M059J (cell line): ENCODE measurements around the gene SMIM41. TPM values are rescaled to one million over a fixed set of nuclear protein-coding genes. Genes with fewer than 3 reads are reported as not detected.
A peak's percentile ranks its signal among the peaks of the same experiment; 100 is the strongest.

Source experiments
- DNase-seq: peaks from one replicate; pipeline ENCODE4 v3.0.0-alpha.2; 2012; ENCODE audit warnings: low read depth
- total RNA-seq: library from RNA; depleted of rRNA; stranded (reverse); fragments of >200 nt; shearing (Covaris generic); gene quantifications from 2 replicates; pipeline ENCODE4 v1.2.3, GENCODE V29; 2014

SMIM41 gene
- total RNA-seq, 1 experiment from 2014 or later = not detected

DNA sequence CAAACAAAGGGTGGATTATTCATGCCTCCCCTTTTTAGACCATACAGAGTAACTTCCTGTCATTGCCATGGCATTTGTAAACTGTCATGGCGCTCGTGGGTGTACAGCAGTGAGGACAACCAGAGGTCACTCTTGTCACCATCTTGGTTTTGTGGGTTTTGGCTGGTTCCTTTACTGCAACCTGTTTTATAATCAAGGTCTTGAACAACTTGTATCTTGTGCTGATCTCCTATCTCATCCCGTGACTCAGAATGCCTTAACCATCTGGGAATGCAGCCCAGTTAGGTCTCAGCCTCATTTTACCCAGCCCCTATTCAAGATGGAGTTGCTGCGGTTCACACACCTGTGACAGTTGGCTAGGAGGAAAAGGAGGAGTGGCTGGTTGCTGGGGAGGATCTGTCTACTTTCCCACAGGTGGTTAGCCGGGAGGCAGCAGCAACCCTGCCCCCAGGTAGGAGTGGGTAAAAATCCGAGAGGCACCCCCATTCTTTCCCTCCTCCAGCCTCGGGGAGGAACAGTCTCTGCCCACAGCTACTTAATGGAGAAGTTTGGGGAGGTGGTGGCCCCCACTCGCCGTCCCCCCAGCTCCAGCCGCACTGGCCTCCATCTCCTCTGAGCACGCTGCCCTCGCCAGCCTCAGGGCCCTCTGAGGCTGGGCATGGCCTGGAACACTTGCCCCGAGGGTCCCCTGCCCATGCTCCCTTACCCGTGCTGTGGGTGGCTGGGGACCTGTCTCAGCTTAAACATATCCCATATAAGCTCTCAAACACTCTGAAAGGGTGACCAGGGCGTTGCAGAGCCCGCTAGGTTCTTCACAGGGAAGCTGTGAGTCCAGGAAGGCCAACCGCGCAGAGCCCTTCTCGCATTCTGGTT is 41.7 kb downstream of the SMIM41 start:
- peak; percentile 83 for DNase-seq

DNA sequence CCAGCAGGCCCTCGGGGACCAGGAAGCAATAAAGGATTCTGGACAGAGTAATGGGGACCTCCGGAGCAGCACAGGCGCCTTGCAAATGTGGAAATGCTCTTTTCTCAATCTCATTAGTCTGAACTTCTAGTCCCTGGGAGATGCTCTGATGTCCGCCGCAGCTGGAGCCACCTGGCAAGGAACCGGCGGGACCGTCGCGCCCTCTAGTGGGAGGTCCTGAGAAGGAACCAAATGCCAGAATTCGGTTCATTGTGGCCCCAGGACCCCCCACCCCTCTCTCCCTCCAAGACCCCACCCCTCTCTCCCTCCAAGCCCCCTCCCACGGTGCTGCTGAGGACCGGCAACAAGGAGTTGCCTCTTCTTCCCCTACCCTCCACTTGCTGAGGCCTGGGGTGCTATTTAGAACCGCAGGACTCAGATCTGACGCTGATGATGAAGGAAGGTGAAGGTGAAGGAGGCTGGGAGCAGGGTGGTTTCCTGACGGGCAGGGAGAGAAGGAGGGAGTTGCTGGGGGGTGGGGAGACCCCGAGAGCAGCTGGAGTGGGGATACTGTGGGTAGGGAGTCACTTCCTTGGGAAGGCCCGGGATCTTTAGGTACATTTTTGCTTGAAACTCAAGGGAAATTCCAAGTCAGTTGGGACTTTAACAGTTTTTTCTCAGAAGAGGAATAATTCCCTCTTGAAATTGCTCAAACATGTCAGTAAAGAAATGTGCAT is 42.5 kb downstream of the SMIM41 start:
- peak; percentile 57 for DNase-seq

DNA sequence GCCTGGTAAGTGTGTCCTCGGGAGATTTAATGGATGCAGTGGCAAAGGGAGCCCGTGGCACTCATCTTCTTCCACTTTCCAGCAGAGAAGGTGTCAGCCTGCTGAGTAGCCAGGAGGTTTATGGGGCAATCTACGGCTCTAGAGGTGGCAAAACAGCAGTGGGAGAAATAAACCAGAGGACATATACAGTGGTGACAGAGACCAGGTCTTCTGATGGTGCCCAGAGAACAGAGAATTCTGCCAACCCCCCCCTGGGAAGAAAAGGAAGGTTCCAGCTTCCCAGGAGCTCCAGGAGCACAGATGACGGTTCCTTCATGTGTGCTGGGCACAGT is 43.0 kb downstream of the SMIM41 start:
- DNase-seq = no peak

DNA sequence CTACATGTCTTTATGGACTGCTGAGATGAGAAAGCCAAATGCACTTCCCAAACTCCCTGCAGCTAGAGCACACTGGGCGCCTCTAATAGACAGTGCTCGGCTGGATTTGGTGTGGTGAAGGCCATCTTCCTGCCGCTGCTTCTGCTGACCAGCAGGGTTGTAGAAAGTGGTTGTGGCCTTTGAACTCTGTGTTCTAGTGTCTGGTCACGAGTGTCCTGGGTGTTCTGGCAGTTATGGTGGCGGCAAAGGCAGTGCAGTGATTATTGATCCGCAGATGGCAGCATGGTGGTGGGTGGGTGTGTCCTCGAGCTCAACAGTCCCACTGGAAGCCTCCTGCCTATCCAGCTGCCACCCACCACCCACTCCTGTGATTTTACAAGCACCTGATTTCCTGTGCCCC is 43.4 kb downstream of the SMIM41 start:
- DNase-seq = no peak

DNA sequence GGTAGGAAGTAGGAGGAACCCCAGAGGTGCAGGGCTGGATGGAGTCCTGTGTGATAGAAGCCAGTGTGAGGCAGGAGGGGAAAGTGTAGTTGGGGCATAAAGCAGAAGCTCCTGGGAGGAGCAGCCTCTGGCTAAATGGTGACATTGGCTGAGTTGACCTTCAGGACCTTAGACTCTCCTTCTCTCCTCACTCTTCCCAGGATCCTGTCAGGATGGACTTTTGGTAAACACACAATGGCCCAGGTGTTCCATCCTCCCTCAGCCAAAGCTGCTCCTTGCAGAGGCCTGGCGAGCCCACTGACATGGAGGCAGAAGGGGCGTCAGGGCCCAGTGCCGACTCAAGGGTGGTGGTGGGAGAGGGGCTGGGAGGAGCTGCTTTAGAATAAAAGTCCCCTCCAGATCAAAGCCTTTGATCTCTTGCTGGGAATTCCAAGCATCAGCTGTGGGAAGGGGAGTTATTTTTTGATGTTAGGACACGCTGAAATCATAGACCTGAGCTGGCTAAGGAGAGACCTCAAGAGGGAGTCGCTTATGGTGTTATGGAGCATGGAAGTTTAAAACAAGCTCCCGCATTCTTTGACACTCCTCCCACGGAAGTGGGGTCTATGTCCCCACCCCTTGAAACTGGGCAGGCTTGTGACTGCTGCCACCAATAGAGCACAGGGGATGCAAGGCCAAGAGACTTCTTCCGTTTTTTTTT is 44.1 kb downstream of the SMIM41 start:
- DNase-seq = no peak

DNA sequence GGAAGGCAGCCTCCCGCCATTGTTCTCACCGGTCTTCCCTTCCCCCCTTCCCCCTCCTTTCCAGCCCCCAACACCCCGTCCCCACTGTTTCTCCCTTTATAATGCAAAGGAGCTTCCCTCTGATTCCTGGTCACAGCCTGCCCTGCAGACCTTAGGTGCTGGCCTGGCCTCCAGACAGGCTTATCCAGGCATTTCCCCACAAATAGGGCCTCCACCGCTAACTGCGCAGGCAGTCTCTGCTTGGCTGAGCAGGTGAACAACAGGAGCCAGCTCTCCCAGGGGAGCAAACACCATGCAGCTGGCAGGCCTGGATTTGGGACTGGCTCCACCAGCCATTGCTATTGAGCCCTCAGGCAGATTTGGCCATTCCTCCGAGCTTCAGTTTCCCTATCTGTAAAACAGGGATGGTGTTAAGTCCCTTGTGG is 46.0 kb downstream of the SMIM41 start:
- DNase-seq = no peak

DNA sequence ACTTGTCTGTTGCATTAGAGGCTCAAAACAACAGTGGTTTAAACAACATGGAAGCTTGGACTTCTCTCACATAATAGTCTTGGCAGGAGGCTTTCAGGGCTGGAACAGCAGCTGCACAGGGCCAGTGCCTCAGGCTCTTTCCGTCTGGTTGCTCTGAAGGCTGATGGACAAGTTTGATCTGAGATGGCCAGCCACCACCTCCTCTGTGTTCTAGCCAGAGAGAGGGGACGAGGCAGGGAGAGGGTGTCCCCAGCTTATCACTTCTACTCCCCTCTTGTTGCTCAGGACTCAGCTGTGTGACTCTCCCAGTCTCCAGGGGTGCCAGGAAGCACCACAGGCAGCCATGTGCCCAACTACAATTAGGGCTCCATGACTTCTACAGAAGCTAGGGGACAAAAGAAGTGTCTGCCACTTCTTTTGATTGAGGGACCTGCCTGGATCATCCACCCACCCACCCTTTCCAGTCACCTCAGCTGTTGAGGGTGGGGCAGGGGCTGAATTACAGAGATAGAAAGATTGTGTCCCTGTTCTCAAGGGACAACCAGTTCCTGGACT is 46.6 kb downstream of the SMIM41 start:
- no peak for DNase-seq

DNA sequence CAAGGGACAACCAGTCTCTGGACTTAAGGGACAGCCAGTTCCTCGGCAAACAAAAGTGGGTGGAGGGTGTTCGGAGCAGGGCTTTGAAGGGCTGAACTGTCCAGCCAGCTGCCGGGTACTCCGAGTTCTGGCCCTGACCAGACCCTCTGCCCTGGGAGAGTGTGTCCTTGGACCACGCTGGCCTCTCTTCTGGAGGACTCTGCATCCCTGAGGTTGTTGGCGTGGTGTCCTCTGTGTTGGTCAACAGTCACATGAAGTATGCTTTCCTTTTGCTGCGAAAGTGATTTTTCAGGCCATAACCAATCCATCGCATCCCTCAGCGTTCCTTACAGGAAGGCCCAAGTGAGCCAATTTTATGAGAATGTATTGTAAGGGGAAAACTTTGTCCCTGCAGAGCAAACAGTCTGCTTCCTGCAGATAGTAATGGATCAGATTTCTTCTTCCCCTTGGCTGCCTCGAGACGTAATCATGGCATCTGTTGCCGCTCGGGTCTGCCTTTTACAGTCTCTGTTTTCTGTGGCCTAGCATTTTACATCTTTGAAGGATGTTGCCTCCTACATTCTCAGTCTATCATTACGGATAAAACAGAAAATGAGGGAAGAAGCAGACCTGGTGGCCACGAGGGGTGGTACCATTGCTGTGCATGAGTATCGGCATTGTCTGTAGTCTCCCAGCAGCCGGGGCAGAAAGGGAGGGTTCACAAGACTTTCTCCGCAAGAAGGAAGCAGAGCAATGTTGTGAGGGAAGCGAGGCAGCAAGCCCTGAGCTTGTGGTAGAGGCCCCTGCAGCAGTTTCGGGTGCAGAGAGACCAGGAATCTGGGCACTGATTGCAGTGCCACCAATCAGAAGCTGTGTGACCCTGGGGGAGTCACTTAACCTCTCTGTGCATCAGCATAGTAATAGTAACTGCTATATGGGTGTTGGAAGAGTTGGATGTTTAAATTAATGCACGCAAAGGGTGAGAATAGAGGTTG is 47.4 kb downstream of the SMIM41 start:
- no peak for DNase-seq

DNA sequence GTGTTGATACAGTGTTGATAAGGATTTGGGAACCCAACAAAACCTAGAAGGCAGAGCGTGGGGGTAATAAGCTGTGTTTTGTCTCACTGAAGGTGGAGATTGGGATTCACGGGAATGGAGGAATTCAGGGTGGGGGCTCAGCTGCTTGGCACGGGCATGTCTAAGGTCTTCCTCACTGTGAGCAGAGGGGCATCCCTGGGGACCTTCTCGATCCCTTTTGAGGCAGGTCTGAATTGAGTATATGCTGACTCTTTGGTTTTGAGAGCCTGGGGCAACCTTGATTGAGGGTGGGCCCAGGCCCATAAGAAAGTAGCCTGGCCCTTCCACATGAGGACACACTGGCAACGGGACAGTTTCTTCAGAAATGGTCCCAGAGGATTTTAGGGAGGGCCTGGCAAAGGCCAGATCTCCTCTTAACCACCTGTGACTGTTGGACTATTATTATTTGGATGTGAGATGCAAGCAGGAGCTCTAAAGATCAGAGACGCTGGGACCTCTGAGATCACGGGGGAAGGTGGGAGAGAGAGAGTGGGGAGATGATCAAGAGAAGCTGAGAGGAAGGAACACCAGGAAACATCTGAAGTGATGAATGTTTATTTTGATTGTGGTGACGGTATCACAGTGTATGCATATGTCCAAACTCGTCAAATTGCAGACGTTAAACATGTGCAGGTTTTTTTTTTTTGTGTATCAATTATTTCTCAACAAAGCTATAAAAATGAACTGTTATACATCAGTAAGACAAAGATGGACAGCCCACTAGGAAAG is 48.4 kb downstream of the SMIM41 start:
- DNase-seq = no peak

DNA sequence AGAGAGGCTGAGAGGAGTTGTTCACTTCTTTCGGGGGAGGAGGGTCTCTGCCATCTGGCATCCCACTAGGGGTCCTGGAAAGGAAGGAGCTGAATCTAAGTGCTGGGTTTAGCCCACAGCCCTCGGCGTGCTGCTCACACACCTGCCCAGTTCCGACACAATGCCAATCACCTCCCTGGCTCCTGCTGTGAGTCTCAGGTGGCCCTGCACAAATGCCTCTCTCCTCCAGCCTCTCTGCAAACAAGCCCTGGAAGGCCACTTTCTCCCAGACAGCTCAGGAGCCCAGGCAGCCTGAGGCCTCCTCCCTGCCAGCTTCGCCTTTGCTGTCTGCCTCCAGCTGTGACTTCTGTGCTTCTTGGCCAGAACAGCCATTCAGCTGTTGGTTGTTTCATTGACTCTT is 51.2 kb downstream of the SMIM41 start:
- no peak for DNase-seq

DNA sequence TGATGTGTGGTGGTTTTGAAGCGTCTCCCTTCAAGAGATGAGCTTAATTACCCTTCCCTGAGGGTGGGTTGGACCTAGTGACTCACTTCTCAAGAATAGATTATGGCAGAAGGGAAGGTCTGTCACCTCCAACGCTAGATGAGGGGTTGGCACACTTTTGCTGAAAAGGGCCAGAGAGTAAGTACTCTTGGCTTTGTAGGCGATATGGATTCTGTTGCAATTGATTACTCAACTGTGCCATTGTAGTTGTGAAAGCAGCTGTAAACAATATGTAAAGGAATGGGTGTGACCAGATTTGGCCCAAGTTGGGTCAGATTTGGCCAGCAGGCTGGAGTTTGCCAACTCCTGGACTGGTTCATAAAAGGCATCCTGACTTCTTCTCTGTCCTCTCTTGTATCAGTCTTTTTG is 53.3 kb downstream of the SMIM41 start:
- DNase-seq = no peak

DNA sequence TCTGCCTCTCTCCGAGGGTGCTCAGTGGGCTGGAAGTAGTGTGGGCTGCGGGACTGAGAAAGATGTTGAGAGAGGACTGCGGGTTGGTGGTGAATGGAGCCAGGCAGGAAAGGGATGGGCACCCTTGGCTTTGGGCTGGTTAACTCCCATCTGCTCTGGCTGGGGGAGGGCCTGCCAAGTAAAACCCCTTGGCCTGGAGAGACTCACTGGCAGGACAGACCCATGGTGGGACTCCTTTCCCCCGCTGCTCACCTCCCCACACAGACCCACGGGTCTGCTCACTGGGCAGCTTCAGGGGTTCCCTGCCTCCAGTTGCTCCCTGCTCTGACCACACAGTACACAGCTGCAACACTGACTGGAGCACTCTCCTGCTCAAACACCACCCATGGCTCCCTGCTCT is 58.2 kb downstream of the SMIM41 start:
- DNase-seq = no peak

DNA sequence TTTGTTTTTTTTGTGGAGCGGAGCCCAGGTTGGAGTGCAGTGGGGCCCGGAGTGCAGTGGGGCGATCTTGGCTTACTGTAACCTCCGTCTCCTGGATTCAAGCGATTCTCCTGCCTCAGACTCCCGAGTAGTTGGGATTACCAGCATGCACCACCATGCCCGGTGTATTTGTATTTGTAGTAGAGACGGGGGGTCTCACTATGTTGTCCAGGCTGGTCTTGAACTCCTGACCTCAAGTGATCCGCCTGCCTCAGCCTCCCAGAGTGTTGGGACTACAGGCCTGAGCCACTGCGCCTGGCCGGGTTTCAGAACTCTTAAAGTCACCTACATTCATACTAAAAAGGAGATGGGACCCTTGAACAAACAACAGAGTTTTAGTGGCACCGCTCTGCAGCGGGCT is 59.6 kb downstream of the SMIM41 start:
- no peak for DNase-seq

DNA sequence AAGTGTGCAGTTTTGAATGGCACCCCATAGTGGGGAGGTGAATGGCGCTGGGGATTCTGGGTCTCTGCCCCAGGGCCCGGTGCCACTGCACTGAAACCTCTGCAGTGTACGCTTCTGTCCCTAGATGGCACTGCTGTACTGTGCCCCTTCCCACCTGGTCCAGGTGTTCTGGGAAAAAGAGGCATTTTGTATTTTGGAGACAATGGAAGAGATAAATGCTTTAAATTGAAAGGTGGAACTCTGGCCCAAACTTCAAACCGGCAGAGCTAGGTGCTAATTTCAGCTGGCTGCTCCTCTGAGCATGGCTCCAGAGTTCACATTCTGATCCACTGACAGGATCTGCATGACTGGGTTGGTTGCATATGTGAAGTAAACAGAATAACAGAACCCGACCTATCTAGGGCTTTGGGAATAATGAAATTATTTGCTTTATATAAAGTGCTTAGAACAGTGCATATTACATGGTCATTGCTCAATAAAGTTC is 60.1 kb downstream of the SMIM41 start:
- DNase-seq = peak; percentile 39

DNA sequence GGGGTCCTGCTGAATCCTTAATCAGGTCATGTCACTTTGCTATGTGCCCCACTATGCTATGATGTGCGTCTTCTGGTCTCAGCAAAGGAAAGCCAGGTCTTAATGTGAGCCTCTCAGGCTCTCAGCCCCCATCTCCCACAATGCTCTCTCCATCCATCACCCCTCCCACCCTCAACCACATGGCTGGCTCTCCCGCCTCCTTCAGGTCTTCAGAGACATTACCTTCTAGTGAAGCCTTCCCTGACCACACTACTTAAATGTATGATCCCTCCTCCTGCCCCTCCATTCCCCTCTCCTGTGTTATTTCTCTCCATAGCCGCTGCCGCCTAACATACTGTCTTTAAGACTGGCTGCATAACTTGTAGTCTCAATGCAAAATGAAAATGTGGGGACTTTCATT is 61.8 kb downstream of the SMIM41 start:
- DNase-seq = no peak

DNA sequence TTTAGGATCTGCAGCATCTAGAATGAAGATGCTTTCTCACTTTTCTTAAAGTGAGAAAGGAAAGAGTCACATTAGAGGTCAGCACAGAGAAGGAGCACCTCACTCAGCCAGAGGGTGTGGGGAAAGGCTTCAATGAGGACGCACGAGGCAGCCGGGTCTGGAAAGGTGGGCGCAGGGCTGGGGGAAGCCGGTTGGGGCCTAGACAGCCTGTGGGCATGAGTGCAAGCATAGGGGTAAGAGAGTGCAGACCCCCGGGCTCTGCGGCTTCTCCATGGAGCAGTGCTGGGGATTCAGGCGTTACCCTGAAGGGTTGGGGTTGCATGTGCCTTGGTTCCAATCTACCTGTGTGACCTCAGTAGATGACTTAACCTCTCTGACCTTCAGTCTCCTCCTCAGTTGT is 62.4 kb downstream of the SMIM41 start:
- DNase-seq = no peak

DNA sequence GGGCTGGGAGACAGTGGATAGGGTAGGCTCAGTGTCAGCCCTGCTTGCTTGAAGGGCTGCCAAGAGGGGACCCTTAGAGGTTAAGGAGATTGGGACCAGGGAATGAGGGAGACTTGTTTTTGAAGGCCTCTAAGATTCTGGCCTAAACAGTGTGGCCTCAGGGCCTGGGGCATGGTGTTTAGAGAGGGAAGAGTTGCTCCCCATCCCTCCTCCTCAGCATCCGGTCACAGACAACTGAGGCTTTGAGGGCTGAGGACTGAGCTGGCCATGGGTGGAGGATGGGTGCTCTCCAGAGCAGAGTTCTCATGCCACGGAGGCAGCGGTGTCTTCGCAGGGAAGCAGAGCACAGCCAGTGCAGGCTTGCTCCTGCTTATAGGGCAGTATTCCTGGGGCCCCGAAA is 62.9 kb downstream of the SMIM41 start:
- DNase-seq = no peak

DNA sequence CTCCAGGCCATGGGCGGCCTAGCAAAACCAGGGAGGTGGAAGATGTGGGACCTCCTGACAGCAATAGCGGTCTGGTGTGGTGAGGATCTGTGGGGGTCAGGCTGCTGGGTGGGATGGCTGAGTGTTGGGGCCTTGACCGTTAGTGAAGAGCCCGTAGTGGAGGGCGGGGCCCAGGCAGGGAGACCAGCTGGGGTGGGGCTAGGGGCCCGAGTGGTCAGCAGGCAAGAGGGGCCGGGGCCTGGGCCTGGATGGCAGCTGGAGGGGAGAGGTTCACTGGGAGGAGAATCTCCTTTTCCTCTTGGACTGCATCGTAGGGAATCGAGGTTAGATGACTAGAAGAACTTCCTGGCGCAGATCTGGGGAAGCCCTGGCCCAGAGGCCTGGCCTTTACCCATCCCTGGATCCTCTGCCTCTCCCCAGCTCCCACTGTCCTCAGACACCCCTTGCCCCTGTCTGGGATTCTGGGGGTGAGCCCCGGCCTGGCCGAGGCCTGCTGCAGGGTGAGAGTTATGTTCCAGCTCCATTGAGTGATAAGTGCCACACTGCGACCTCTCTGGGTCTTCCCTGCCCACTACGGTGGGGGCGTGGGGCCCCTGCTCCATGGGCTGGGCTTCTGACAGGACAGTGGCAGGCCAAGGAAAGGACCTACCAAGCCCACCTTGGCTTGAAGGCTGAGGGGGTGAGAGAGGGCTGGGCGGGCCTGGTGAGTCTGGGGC is 65.2 kb downstream of the SMIM41 start:
- no peak for DNase-seq

DNA sequence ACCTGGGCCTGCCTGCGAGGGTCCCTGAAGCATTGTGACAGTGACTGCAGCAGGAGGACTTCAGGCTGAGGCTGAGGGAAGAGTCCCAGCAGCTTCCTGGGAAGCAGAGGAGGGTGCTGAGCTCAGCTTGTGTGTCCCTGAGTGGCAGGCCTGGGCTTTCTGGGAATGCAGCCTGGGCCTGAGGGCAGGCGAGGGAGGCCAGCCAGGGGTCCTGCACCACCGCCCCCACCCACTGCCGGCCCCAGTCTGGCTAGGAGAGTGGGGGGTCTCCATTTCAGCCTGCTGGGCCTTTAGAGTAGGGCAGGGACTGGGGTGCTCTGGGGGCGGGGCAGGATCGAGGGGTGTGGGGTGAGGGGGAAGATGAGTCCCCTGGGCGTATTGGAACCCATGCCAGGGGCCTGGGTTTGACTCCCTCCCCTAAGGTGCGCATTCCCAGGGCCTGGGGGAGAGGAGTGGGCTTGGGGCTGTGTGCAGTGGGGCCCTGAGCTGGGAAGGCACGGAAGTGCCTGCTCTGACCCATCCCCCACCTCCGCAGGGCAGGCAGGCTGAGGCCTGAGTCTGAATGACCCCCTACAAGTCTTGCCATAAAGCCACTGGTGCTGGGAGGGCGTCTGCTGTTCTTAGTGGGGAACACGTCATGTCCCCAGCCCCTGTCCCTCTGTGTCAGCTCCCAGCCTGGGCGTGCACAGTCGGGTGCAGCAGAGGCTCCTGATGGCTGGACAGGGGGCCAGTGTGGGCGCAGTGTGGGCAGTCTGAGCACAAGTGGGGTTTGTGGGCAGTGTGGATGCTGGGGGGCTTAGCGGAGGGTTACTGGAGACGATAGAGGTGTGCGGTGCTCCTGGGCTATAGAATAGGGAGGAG is 66.0 kb downstream of the SMIM41 start:
- DNase-seq = no peak
